NCI-H774 (cell line): ENCODE measurements around the gene CD81.
A peak's percentile ranks its signal among the peaks of the same experiment; 100 is the strongest.

Experiments
- DNase-seq: peaks from one replicate; lab custom pipeline; 2025; lab: John Stamatoyannopoulos, UW

The CD81 gene

GRCh38 chr11:2439820-2440219 lies 62.7 kb downstream of the CD81 start:
- DNase-seq, result no peak

GRCh38 chr11:2440646-2441045 lies 63.5 kb downstream of the CD81 start:
- DNase-seq, result no peak

- DNase-seq, result no peak
Measured at GRCh38 chr11:2441171-2441570, 64.1 kb downstream of the CD81 start.

GRCh38 chr11:2442589-2442988 lies 65.5 kb downstream of the CD81 start:
- no peak for DNase-seq

- no peak for DNase-seq
Measured at GRCh38 chr11:2443406-2443805, 66.3 kb downstream of the CD81 start.

GRCh38 chr11:2443881-2444820 lies 67.0 kb downstream of the CD81 start, which contains the start of gene TRPM5:
Gene TRPM5, minus strand, starts transcription at chr11:2444514. Its CDS starts 21,478 bp downstream, at chr11:2423036.
- DNase-seq, result no peak

- peak; percentile 68 for DNase-seq
Measured at GRCh38 chr11:2444821-2445745, 68.0 kb downstream of the CD81 start, which contains the start of gene KCNQ1. Gene KCNQ1, plus strand, starts transcription at chr11:2445008. Its CDS starts 91 bp downstream, at chr11:2445099.

- DNase-seq, result no peak
Measured at GRCh38 chr11:2445746-2446551, 68.8 kb downstream of the CD81 start.

- no peak for DNase-seq
Measured at GRCh38 chr11:2446590-2447252, 69.6 kb downstream of the CD81 start.
